Adrenal gland (tissue), 12 donors: ENCODE results near the gene LRRC3B. TPM values are rescaled to one million over a fixed set of nuclear protein-coding genes. Genes with fewer than 3 reads are reported as not detected.

Source experiments
- DNase-seq, 7 donors: peaks; one replicate each; pipeline ENCODE4 v3.0.0-alpha.2; 2019 to 2020
- H3K27ac ChIP-seq, 5 donors: fragments of 200-600 bp; sonication (generic) in 4 of 5; 1 replicate in 3 of 5; 2 replicates in 2 of 5; pipeline versions ENCODE4 v1.5.1 to v1.8.0; 2016 to 2020; ENCODE audit warnings: mild to moderate bottlenecking in 1 of 5
- H3K27me3 ChIP-seq: fragments of 200-600 bp; 2 replicates; pipeline ENCODE4 v1.8.0; 2021
- H3K36me3 ChIP-seq, 2 donors: fragments of 200-600 bp; replicated peaks in 1 of 2; 1 replicate in 1 of 2; 2 replicates in 1 of 2; pipeline versions ENCODE4 v1.5.1 to v1.8.0; 2018 to 2022
- H3K4me1 ChIP-seq, 2 donors: fragments of 200-600 bp; replicated peaks in 1 of 2; 1 replicate in 1 of 2; 2 replicates in 1 of 2; pipeline versions ENCODE4 v1.5.1 to v1.8.0; 2018 to 2021
- H3K4me3 ChIP-seq, 4 donors: fragments of 200-600 bp; sonication (generic) in 3 of 4; one replicate each; pipeline ENCODE4 v1.5.1; 2016 to 2018
- H3K9me3 ChIP-seq, 3 donors: fragments of 200-600 bp; sonication (generic) in 1 of 3; replicated peaks in 1 of 3; 1 replicate in 2 of 3; 2 replicates in 1 of 3; pipeline versions ENCODE4 v1.5.1 to v1.8.0; 2016 to 2021
- POLR2A ChIP-seq, 2 donors: fragments of 450-650 bp; IDR thresholded peaks; one replicate each; pipeline ENCODE4 v1.6.1; 2017; ENCODE audit warnings: antibody characterized with exemption in 2 of 2, mild to moderate bottlenecking in 2 of 2, moderate library complexity in 1 of 2
- WGBS, 4 donors: extraction: QIAGEN DNeasy Blood & Tissue Kit in 2 of 4; methylation state at CpG; one replicate each; pipeline versions ENCODE4 v1.1.5 to v1.1.7; 2013 to 2017; 5-methylcytosine and 5-hydroxymethylcytosine counted together
- intact Hi-C, 2 donors: fragments of 100-400 bp; cut with DNase I; formaldehyde crosslinking; loops; one replicate each; pipeline versions ENCODE4 v1.14.1 to v1.15.0; 2022 to 2023
- polyA plus RNA-seq, 3 donors: library from polyadenylated mRNA; stranded (reverse); fragments of 200-250 nt in 2 of 3; fragments of 350-450 nt in 1 of 3; fragmentation: Illumina TruSeq in 1 of 3; extraction: RNeasy Lipid Tissue Mini Kit (QIAGEN cat#74804) in 1 of 3; gene quantifications; one replicate each; pipeline ENCODE4 v1.2.3, GENCODE V29; 2013 to 2014
- total RNA-seq, 9 donors: library from RNA; depleted of rRNA in 4 of 9; stranded (reverse); fragments of >200 nt in 4 of 9; fragments of 120-200 nt in 1 of 9; fragmentation: NEBNext Ultra II Directional in 1 of 9; extraction: Animal tissue kit (Norgen Biotek cat#: 25700) in 1 of 9; gene quantifications; one replicate each; pipeline versions ENCODE4 v1.1.0 to v1.2.4, GENCODE V29; 2013 to 2023
- TF ChIP-seq, protein P1 (sequence below), 6 experiments: fragments of 450-650 bp in 4 of 6; fragments of 200-600 bp in 2 of 6; sonication (generic) in 1 of 6; IDR thresholded peaks; 1 replicate in 5 of 6; 2 replicates in 1 of 6; pipeline versions ENCODE4 v1.5.1 to v1.8.0; 2016 to 2021; ENCODE audit warnings: antibody characterized with exemption in 6 of 6, mild to moderate bottlenecking in 2 of 6, moderate library complexity in 1 of 6
- donor health status: healthy with polysubstance abuse.
- donor health status: Bipolar disorder and iron deficiency.
- donor health status: DM: yes; HTN: yes; CAD: no.
- donor health status: DM: no; HTN: no; CAD: no.
- donor health status: DM: no; HTN: no; CAD: no.
- donor health status: DM: yes; HTN: yes; CAD: no.

LRRC3B gene
- total and polyA plus RNA-seq, 12 donors: 0.07 to 0.28 (median 0.13) TPM; not detected in 9

DNA sequence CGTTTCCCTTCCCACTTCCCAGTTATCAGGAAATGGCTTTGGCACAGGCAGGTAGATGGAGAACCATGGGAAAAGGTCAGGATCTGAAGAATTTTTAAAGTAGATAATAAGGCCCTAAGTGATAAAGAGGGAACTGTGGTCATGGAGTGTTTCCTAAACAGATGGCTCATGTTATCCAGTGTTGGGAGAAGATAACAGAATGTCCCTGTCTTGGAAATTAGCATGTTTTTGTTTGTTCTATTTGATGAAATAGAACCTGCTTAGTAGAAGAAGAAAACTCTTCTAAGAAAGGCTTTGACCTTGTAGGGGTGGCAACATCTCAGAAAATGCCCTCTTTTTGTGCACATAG, 8.8 kb downstream of the LRRC3B start:
- DNase-seq: no peak
- H3K9me3 ChIP-seq: no peaks in the 10 kb centered on the region
- no peak overlapping the region for H3K4me3 ChIP-seq
- no peaks in the 10 kb centered on the region for H3K36me3 ChIP-seq
- 37 to 56% (median 45%) methylated on average over 1 of the region's 1 CpG for WGBS, 4 donors
- intact Hi-C loops: no loop called here
- H3K4me1 ChIP-seq: no peaks in the 10 kb centered on the region
- no peak overlapping the region for H3K27ac ChIP-seq
- no peaks in the 10 kb centered on the region for H3K27me3 ChIP-seq
- no peak for TF ChIP-seq POLR2A (IDR thresholded peaks at IDR 0.05)
- TF ChIP-seq, protein P1, sequence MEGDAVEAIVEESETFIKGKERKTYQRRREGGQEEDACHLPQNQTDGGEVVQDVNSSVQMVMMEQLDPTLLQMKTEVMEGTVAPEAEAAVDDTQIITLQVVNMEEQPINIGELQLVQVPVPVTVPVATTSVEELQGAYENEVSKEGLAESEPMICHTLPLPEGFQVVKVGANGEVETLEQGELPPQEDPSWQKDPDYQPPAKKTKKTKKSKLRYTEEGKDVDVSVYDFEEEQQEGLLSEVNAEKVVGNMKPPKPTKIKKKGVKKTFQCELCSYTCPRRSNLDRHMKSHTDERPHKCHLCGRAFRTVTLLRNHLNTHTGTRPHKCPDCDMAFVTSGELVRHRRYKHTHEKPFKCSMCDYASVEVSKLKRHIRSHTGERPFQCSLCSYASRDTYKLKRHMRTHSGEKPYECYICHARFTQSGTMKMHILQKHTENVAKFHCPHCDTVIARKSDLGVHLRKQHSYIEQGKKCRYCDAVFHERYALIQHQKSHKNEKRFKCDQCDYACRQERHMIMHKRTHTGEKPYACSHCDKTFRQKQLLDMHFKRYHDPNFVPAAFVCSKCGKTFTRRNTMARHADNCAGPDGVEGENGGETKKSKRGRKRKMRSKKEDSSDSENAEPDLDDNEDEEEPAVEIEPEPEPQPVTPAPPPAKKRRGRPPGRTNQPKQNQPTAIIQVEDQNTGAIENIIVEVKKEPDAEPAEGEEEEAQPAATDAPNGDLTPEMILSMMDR (IDR thresholded peaks at IDR 0.05): no peak

DNA sequence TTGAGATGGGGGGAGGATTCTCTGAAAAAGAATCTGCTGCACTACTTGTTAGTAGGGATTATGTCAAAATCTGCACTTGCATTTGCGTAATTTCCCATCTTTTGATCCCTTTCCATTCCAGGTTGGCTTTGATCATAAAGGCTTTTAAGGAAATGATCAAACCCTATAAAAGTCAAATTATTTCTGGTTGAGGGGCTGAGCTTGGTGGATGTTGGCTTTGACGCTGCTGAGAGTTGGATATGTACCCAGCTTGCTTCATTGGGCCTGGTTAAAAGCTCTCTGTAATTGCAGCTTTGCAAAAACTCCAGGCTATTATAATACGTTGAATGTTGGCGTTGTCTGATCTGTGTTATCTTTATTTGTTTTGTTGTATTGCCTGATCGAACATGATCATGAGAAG, 12.0 kb downstream of the LRRC3B start:
- H3K9me3 ChIP-seq: no peaks in the 10 kb centered on the region
- H3K27ac ChIP-seq: no peak overlapping the region
- H3K4me3 ChIP-seq: no peak overlapping the region
- intact Hi-C loops: no loop called here
- no peaks in the 10 kb centered on the region for H3K4me1 ChIP-seq
- no peak for DNase-seq
- 58 to 73% (median 64%) methylated on average over 5 of the region's 5 CpGs for WGBS, 4 donors
- no peak for TF ChIP-seq POLR2A (IDR thresholded peaks at IDR 0.05)
- TF ChIP-seq, protein P1 (IDR thresholded peaks at IDR 0.05): no peak
- no peaks in the 10 kb centered on the region for H3K36me3 ChIP-seq
- H3K27me3 ChIP-seq: no peaks in the 10 kb centered on the region

DNA sequence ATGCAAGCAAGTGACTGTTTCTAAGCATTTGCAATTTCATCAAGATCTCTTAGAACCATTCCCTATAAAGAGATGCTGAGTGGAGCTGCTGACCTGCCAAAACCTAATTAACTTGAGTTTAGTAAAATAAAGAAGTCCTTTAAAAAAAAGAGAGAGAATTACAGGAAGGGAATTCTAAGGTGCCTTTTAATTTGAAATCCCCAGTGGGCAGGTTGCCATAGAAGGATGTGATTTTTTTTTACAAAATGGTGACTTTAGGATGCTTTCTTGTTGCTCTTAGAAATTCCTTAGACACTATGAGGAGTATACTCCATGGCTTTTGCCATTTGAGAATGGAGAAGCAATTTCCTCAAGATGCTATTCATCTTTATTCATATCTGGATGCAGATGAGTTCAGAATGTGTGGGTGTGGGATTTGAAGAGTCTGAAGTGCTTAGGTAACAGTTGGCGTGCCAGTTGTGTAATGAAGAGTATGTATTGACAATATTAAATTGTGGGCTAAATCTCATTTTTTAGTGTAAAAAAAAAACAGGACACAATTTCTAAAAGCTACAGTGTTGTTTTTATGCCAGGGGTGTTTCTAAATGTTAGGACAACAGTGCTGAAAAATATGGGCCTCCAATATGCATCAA, 13.6 kb downstream of the LRRC3B start:
- TF ChIP-seq POLR2A (IDR thresholded peaks at IDR 0.05): no peak
- intact Hi-C loops: no loop called here
- no peak for DNase-seq
- Histone ChIP-seq H3K27me3 (no peaks in the 10 kb centered on the region), H3K36me3 (no peaks in the 10 kb centered on the region), H3K27ac (no peak overlapping the region), H3K4me3 (no peak overlapping the region), H3K9me3 (no peaks in the 10 kb centered on the region), H3K4me1 (no peaks in the 10 kb centered on the region)
- WGBS, 4 donors: 85 to 90% (median 86%) methylated on average over 1 of the region's 1 CpG

DNA sequence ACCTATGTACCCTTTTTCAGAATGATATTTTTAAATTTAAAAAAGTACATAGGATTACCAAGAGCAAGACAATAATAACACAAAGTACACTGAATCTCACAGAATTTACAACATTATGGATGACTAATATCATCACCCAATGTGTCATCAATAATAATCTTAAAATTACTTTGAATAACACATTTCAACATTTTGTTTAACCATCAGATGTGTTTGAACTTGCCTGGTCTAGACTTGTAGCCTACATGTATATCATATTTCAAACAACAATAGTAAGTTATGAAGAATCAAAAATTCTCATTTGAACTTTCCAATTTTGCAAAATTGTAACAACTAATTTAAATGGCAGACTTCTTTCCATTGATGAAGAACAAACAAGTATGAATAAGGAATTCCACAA, 15.1 kb downstream of the LRRC3B start:
- DNase-seq: no peak
- TF ChIP-seq, protein P1 (IDR thresholded peaks at IDR 0.05): no peak
- TF ChIP-seq POLR2A (IDR thresholded peaks at IDR 0.05): no peak
- Histone ChIP-seq H3K27ac (no peak overlapping the region), H3K4me3 (no peak overlapping the region), H3K27me3 (no peaks in the 10 kb centered on the region), H3K4me1 (no peaks in the 10 kb centered on the region), H3K9me3 (no peaks in the 10 kb centered on the region), H3K36me3 (no peaks in the 10 kb centered on the region)
- intact Hi-C loops: no loop called here

DNA sequence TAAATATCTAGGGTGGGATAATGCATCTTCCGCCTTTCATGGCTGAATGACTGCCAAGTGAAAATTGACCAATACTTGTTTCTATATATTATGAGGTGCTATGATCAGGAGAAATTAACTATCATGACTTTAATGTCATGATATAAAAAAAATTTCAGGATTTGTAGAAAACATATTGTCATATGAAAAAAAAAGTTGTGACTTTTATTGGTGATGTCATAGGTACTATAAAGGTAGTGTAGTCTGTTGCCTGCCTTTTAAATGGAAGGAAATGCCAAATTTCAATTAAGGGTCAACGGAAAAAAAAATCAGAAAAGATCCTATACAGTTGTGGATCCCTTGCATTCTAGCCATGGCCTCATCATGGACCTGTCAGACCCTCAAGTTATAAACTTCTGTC, 15.5 kb downstream of the LRRC3B start:
- 67 to 92% (median 86%) methylated on average over 2 of the region's 2 CpGs for WGBS, 4 donors
- H3K9me3 ChIP-seq: no peaks in the 10 kb centered on the region
- intact Hi-C loops: no loop called here

More for the DNA sequence above, 15.5 kb downstream of the LRRC3B start:
- Histone ChIP-seq H3K27ac (no peak overlapping the region), H3K4me3 (no peak overlapping the region), H3K4me1 (no peaks in the 10 kb centered on the region), H3K36me3 (no peaks in the 10 kb centered on the region), H3K27me3 (no peaks in the 10 kb centered on the region)
- DNase-seq: no peak
- no peak for TF ChIP-seq POLR2A (IDR thresholded peaks at IDR 0.05)
- TF ChIP-seq, protein P1 (IDR thresholded peaks at IDR 0.05): no peak
